ENCODE measurements around the gene PACRG. TPM values are rescaled to one million over a fixed set of nuclear protein-coding genes. Genes with fewer than 3 reads are reported as not detected.

PACRG gene
- total and polyA plus RNA-seq, 2 donors, result 2.2 to 5.6 TPM

GRCh38 chr6:163057260-163057659, 329.5 kb downstream of the PACRG start:
- Histone ChIP-seq H3K36me3 (ENCODE audit: insufficient read depth) (no peaks in the 10 kb centered on the region), H3K27ac (ENCODE audit: low read depth) (no peak overlapping the region), H3K4me3 (ENCODE audit: low read depth, low read length) (no peak overlapping the region), H3K4me1 (ENCODE audit: insufficient read depth) (no peaks in the 10 kb centered on the region)
- 88% methylated on average over 2 of the region's 2 CpGs for WGBS
- no peak for DNase-seq (ENCODE audit: extremely low spot score)

- no peaks in the 10 kb centered on the region for H3K4me1 ChIP-seq (ENCODE audit: insufficient read depth)
- no peaks in the 10 kb centered on the region for H3K36me3 ChIP-seq (ENCODE audit: insufficient read depth)
- no peak for DNase-seq (ENCODE audit: extremely low spot score)
- no peak overlapping the region for H3K4me3 ChIP-seq (ENCODE audit: low read depth, low read length)
- 92% methylated on average over 2 of the region's 2 CpGs for WGBS
- no peak overlapping the region for H3K27ac ChIP-seq (ENCODE audit: low read depth)
Observed at GRCh38 chr6:163062790-163063189, 335.0 kb downstream of the PACRG start.

- 73% methylated on average over 6 of the region's 6 CpGs for WGBS
- no peaks in the 10 kb centered on the region for H3K4me1 ChIP-seq (ENCODE audit: insufficient read depth)
- no peaks in the 10 kb centered on the region for H3K36me3 ChIP-seq (ENCODE audit: insufficient read depth)
- no peak overlapping the region for H3K4me3 ChIP-seq (ENCODE audit: low read depth, low read length)
- no peak overlapping the region for H3K27ac ChIP-seq (ENCODE audit: low read depth)
- no peak for DNase-seq (ENCODE audit: extremely low spot score)
Observed at GRCh38 chr6:163063561-163063960, 335.8 kb downstream of the PACRG start.

- Histone ChIP-seq H3K36me3 (ENCODE audit: insufficient read depth) (no peaks in the 10 kb centered on the region), H3K4me3 (ENCODE audit: low read depth, low read length) (no peak overlapping the region), H3K4me1 (ENCODE audit: insufficient read depth) (no peaks in the 10 kb centered on the region), H3K27ac (ENCODE audit: low read depth) (no peak overlapping the region)
- DNase-seq (ENCODE audit: extremely low spot score), result no peak
- 87% methylated on average over 5 of the region's 5 CpGs for WGBS
Observed at GRCh38 chr6:163064397-163064796, 336.6 kb downstream of the PACRG start.

GRCh38 chr6:163066200-163066599, 338.4 kb downstream of the PACRG start:
- WGBS, result 88% methylated on average over 3 of the region's 3 CpGs
- Histone ChIP-seq H3K4me3 (ENCODE audit: low read depth, low read length) (no peak overlapping the region), H3K4me1 (ENCODE audit: insufficient read depth) (no peaks in the 10 kb centered on the region), H3K36me3 (ENCODE audit: insufficient read depth) (no peaks in the 10 kb centered on the region), H3K27ac (ENCODE audit: low read depth) (no peak overlapping the region)
- no peak for DNase-seq (ENCODE audit: extremely low spot score)

GRCh38 chr6:163077134-163077533, 349.4 kb downstream of the PACRG start:
- no peaks in the 10 kb centered on the region for H3K36me3 ChIP-seq (ENCODE audit: insufficient read depth)
- WGBS, result 75% methylated on average over 8 of the region's 8 CpGs
- no peaks in the 10 kb centered on the region for H3K4me1 ChIP-seq (ENCODE audit: insufficient read depth)
- no peak for DNase-seq (ENCODE audit: extremely low spot score)
- no peak overlapping the region for H3K4me3 ChIP-seq (ENCODE audit: low read depth, low read length)
- no peak overlapping the region for H3K27ac ChIP-seq (ENCODE audit: low read depth)

GRCh38 chr6:163078712-163079111, 350.9 kb downstream of the PACRG start:
- no peak for DNase-seq (ENCODE audit: extremely low spot score)
- no peak overlapping the region for H3K27ac ChIP-seq (ENCODE audit: low read depth)
- WGBS, result 92% methylated on average over 7 of the region's 7 CpGs
- no peak overlapping the region for H3K4me3 ChIP-seq (ENCODE audit: low read depth, low read length)
- no peaks in the 10 kb centered on the region for H3K36me3 ChIP-seq (ENCODE audit: insufficient read depth)
- no peaks in the 10 kb centered on the region for H3K4me1 ChIP-seq (ENCODE audit: insufficient read depth)

- Histone ChIP-seq H3K27ac (ENCODE audit: low read depth) (no peak overlapping the region), H3K4me1 (ENCODE audit: insufficient read depth) (no peaks in the 10 kb centered on the region), H3K36me3 (ENCODE audit: insufficient read depth) (no peaks in the 10 kb centered on the region), H3K4me3 (ENCODE audit: low read depth, low read length) (no peak overlapping the region)
- WGBS, result 82% methylated on average over 5 of the region's 5 CpGs
- no peak for DNase-seq (ENCODE audit: extremely low spot score)
Observed at GRCh38 chr6:163080228-163080627, 352.5 kb downstream of the PACRG start.

GRCh38 chr6:163083141-163083540, 355.4 kb downstream of the PACRG start:
- no peak for DNase-seq (ENCODE audit: extremely low spot score)
- 51% methylated on average over 3 of the region's 3 CpGs for WGBS
- Histone ChIP-seq H3K4me3 (ENCODE audit: low read depth, low read length) (no peak overlapping the region), H3K36me3 (ENCODE audit: insufficient read depth) (no peaks in the 10 kb centered on the region), H3K27ac (ENCODE audit: low read depth) (no peak overlapping the region), H3K4me1 (ENCODE audit: insufficient read depth) (no peaks in the 10 kb centered on the region)

GRCh38 chr6:163085426-163085825, 357.7 kb downstream of the PACRG start:
- WGBS, result 69% methylated on average over 5 of the region's 5 CpGs
- Histone ChIP-seq H3K4me3 (ENCODE audit: low read depth, low read length) (no peak overlapping the region), H3K36me3 (ENCODE audit: insufficient read depth) (no peaks in the 10 kb centered on the region), H3K27ac (ENCODE audit: low read depth) (no peak overlapping the region), H3K4me1 (ENCODE audit: insufficient read depth) (no peaks in the 10 kb centered on the region)
- no peak for DNase-seq (ENCODE audit: extremely low spot score)

GRCh38 chr6:163085861-163086623, 358.3 kb downstream of the PACRG start:
- DNase-seq (ENCODE audit: extremely low spot score), result no peak
- H3K27ac ChIP-seq (ENCODE audit: low read depth), result no peak overlapping the region
- H3K4me3 ChIP-seq (ENCODE audit: low read depth, low read length), result no peak overlapping the region
- 62% methylated on average over 8 of the region's 8 CpGs for WGBS
- no peaks in the 10 kb centered on the region for H3K4me1 ChIP-seq (ENCODE audit: insufficient read depth)
- no peaks in the 10 kb centered on the region for H3K36me3 ChIP-seq (ENCODE audit: insufficient read depth)

- H3K4me3 ChIP-seq (ENCODE audit: low read depth, low read length), result no peak overlapping the region
- H3K36me3 ChIP-seq (ENCODE audit: insufficient read depth), result no peaks in the 10 kb centered on the region
- DNase-seq (ENCODE audit: extremely low spot score), result no peak
- H3K27ac ChIP-seq (ENCODE audit: low read depth), result no peak overlapping the region
- 48% methylated on average over 1 of the region's 1 CpG for WGBS
- H3K4me1 ChIP-seq (ENCODE audit: insufficient read depth), result no peaks in the 10 kb centered on the region
Observed at GRCh38 chr6:163086624-163086920, 358.8 kb downstream of the PACRG start.

GRCh38 chr6:163087981-163088380, 360.2 kb downstream of the PACRG start:
- Histone ChIP-seq H3K4me1 (ENCODE audit: insufficient read depth) (no peaks in the 10 kb centered on the region), H3K27ac (ENCODE audit: low read depth) (no peak overlapping the region), H3K36me3 (ENCODE audit: insufficient read depth) (no peaks in the 10 kb centered on the region), H3K4me3 (ENCODE audit: low read depth, low read length) (no peak overlapping the region)
- no peak for DNase-seq (ENCODE audit: extremely low spot score)

GRCh38 chr6:163092876-163093275, 365.1 kb downstream of the PACRG start:
- Histone ChIP-seq H3K36me3 (ENCODE audit: insufficient read depth) (no peaks in the 10 kb centered on the region), H3K4me1 (ENCODE audit: insufficient read depth) (no peaks in the 10 kb centered on the region), H3K4me3 (ENCODE audit: low read depth, low read length) (no peak overlapping the region), H3K27ac (ENCODE audit: low read depth) (no peak overlapping the region)
- WGBS, result 70% methylated on average over 7 of the region's 7 CpGs
- no peak for DNase-seq (ENCODE audit: extremely low spot score)

- H3K36me3 ChIP-seq (ENCODE audit: insufficient read depth), result no peaks in the 10 kb centered on the region
- H3K4me3 ChIP-seq (ENCODE audit: low read depth, low read length), result no peak overlapping the region
- 71% methylated on average over 5 of the region's 5 CpGs for WGBS
- no peaks in the 10 kb centered on the region for H3K4me1 ChIP-seq (ENCODE audit: insufficient read depth)
- no peak for DNase-seq (ENCODE audit: extremely low spot score)
- no peak overlapping the region for H3K27ac ChIP-seq (ENCODE audit: low read depth)
Observed at GRCh38 chr6:163094881-163095280, 367.1 kb downstream of the PACRG start.

Measured in urinary bladder (tissue), 4 donors.